Ovary (tissue), 3 donors: ENCODE data around the gene DIP2C.

Experiments used
- EP300 ChIP-seq: sonication (generic); formaldehyde crosslinking; IDR thresholded peaks from one replicate; pipeline ENCODE4 v1.6.1; 2017; ENCODE audit warnings: antibody characterized with exemption
- POLR2A ChIP-seq: fragments of 450-650 bp; IDR thresholded peaks from one replicate; pipeline ENCODE4 v1.6.1; 2017; ENCODE audit warnings: antibody characterized with exemption, mild to moderate bottlenecking, moderate library complexity
- TF ChIP-seq, protein P1 (sequence below), 3 donors: fragments of 450-650 bp in 2 of 3; fragments of 200-600 bp in 1 of 3; IDR thresholded peaks; one replicate each; pipeline versions ENCODE4 v1.5.1 to v1.8.0; 2016 to 2022; ENCODE audit warnings: antibody characterized with exemption in 3 of 3, mild to moderate bottlenecking in 1 of 3
- donor health status: DM: no; HTN: no; CAD: no.

DNA sequence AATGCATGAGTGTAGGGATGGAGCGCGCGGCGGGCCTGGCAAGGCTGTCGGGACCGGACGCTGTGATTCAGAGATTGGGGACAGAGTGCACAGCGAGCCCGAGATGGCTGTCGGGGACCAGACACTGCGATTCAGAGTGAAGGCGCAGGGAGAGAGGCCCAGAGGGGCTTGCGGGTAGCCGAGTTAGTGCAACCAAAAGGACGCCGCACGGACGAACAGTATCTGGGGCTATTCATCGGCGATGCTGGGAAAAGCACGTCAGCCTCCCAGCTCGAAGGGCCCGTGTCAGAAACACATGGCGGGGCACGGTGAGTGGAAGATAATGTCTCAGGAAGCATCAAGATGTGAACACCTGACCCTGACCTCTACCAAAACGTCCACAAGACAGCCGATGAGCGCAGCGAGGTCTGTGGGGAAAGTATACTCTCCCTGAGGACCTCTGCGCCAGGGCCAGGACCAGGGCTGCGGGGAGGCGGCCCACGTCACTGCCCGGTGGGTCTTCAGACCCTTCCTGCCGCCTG, 338.4 kb downstream of the DIP2C start:
- TF ChIP-seq, protein P1, sequence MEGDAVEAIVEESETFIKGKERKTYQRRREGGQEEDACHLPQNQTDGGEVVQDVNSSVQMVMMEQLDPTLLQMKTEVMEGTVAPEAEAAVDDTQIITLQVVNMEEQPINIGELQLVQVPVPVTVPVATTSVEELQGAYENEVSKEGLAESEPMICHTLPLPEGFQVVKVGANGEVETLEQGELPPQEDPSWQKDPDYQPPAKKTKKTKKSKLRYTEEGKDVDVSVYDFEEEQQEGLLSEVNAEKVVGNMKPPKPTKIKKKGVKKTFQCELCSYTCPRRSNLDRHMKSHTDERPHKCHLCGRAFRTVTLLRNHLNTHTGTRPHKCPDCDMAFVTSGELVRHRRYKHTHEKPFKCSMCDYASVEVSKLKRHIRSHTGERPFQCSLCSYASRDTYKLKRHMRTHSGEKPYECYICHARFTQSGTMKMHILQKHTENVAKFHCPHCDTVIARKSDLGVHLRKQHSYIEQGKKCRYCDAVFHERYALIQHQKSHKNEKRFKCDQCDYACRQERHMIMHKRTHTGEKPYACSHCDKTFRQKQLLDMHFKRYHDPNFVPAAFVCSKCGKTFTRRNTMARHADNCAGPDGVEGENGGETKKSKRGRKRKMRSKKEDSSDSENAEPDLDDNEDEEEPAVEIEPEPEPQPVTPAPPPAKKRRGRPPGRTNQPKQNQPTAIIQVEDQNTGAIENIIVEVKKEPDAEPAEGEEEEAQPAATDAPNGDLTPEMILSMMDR (IDR thresholded peaks at IDR 0.05): no peak
- TF ChIP-seq EP300: no peak
- TF ChIP-seq POLR2A: no peak
